Spleen (tissue), 7 donors: Measurements from ENCODE around the gene MMP14.

Experiments used
- CTCF ChIP-seq, 11 experiments: fragments of 200-600 bp in 7 of 11; fragments of 450-650 bp in 4 of 11; sonication (generic) in 4 of 11; IDR thresholded peaks in 8 of 11; conservative IDR thresholded peaks in 3 of 11; 1 replicate in 7 of 11; 2 replicates in 4 of 11; pipeline versions ENCODE4 v1.4.0 to v1.8.0; 2016 to 2021; ENCODE audit warnings: antibody characterized with exemption in 11 of 11, inconsistent platforms in 4 of 11, mild to moderate bottlenecking in 1 of 11
- POLR2AphosphoS5 ChIP-seq, 3 donors: sonication (generic); formaldehyde crosslinking; IDR thresholded peaks; one replicate each; pipeline ENCODE4 v1.5.1; 2017; ENCODE audit warnings: antibody characterized with exemption in 3 of 3
- donor health status: DM: no; HTN: no; CAD: no; lungs with moderate emphysema.
- donor health status: DM: no; HTN: no; CAD: no.
- donor health status: DM: no; HTN: no; CAD: no.

GRCh38 chr14:22882529-22883172 is 46.3 kb downstream of the MMP14 start:
- TF ChIP-seq CTCF (IDR thresholded peaks at IDR 0.05 in 8 of 11, conservative IDR thresholded peaks at IDR 0.05 in 3 of 11) (no peak), POLR2AphosphoS5 (IDR thresholded peaks at IDR 0.05) (peak in 1 of 3 donors; percentile 20)
